GM10266 (cell line): ENCODE results near the gene MREG.
"Not testable (repeated sequence)": the region's sequence is repeated elsewhere in the genome, so short reads cannot be mapped to it uniquely, and the experiment has no call there.

ENCODE experiments used
- DNase-seq: peaks from one replicate; pipeline ENCODE4 v3.0.0; 2012; ENCODE audit errors: extremely low spot score
- TF ChIP-seq, protein P1 (sequence below): IDR thresholded peaks from 2 replicates; pipeline ENCODE4 v1.5.1; 2012; ENCODE audit warnings: mild to moderate bottlenecking, low read depth; ENCODE audit not compliant: control insufficient read depth, insufficient read depth; ENCODE audit errors: missing control alignments

Gene MREG

DNA sequence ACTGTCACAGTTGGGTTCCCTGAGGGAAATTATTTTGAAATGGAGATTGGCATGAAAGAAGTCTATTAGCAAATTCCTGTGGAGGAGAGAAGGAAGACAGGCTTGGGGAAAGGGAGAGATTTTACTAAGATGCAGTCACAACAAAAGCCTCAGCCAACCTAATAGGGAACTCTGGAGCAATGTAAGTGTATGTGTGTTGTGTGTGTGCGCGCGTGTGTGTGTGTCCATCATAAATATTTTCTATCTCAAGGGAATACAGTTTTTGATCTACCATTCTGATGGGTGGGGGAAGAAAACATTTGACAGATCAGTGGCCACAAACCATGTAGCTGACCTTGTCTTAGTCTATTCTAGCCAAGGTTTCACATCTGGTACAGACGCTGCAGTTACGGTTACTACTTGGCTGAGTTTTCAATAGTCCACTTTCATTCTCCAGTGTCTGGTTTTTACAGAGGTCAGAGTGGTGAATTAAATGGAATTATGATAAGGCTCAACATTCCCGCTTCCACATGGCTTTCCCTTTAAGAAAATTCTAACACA is 72.6 kb downstream of the MREG start:
- DNase-seq, result no peak
- TF ChIP-seq, protein P1, sequence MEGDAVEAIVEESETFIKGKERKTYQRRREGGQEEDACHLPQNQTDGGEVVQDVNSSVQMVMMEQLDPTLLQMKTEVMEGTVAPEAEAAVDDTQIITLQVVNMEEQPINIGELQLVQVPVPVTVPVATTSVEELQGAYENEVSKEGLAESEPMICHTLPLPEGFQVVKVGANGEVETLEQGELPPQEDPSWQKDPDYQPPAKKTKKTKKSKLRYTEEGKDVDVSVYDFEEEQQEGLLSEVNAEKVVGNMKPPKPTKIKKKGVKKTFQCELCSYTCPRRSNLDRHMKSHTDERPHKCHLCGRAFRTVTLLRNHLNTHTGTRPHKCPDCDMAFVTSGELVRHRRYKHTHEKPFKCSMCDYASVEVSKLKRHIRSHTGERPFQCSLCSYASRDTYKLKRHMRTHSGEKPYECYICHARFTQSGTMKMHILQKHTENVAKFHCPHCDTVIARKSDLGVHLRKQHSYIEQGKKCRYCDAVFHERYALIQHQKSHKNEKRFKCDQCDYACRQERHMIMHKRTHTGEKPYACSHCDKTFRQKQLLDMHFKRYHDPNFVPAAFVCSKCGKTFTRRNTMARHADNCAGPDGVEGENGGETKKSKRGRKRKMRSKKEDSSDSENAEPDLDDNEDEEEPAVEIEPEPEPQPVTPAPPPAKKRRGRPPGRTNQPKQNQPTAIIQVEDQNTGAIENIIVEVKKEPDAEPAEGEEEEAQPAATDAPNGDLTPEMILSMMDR, result no peak

DNA sequence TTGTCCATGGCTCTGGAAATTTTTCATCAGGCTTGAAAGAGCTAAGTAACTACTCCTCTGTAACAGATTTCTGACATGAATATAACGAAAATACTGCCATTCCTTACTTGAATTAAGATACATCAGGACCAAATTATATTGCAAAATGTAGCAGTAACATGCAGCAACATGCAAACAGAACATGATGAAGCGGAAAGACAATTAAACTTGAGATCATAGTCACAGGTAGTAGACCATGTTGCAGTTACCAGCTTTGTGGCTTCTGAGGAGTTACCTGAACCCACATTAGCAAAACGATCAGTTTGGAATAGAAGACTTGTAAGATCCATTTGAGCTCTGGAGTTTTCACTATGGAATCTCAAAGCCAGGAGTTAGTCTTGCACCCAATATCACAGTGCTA is 76.2 kb downstream of the MREG start:
- no peak for DNase-seq
- TF ChIP-seq, protein P1, result no peak

DNA sequence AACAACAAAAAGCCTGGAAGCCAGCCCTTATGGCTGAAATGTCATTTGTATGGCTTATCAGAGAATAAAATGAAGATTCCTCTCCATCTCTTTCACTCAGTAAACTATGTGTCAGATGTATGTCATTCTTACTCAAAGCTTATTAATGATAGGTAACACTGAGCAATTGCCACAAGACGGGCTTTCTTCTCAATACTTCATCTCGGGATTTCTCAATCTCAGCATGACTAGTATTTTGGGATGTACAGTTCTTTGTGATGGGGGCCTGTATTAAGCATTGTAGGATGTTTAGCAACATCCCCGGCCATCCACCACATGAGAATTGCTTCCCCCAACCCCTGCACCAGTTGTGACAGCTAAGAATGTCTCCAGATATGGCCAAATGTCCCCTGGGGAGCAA is 80.2 kb downstream of the MREG start:
- TF ChIP-seq, protein P1, result no peak
- DNase-seq, result no peak

DNA sequence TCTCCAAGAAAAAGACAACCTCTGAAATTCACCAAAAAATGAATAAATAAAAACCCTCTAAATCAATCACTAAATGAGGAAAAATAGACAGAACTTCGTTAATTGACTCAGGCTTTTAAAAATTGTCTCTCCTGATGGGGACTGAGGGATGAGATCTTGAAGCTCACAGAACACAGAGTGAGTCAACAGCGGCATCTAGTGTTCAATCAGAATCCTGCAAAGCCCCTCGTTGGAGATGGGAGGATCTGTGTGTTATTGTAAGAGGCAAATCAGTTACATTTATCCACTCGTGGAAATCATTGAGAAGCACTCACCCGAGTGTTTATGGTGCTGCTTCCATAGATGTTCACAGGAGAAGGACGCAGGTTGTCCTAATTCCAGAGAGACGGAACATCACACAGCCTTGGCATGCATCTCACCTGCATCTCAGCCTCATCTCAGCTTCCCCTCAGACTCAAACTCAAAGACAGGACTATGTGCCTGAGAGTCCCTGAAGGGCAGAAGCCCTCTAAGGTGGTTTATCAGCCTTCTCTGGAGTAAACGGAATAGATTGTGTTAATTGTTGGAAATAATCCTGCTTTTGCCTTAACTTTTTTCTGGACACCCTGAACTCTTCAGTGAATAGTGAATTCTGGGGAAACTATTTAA is 82.0 kb downstream of the MREG start:
- TF ChIP-seq, protein P1, result peak; percentile 90
- peak; percentile 40 for DNase-seq

DNA sequence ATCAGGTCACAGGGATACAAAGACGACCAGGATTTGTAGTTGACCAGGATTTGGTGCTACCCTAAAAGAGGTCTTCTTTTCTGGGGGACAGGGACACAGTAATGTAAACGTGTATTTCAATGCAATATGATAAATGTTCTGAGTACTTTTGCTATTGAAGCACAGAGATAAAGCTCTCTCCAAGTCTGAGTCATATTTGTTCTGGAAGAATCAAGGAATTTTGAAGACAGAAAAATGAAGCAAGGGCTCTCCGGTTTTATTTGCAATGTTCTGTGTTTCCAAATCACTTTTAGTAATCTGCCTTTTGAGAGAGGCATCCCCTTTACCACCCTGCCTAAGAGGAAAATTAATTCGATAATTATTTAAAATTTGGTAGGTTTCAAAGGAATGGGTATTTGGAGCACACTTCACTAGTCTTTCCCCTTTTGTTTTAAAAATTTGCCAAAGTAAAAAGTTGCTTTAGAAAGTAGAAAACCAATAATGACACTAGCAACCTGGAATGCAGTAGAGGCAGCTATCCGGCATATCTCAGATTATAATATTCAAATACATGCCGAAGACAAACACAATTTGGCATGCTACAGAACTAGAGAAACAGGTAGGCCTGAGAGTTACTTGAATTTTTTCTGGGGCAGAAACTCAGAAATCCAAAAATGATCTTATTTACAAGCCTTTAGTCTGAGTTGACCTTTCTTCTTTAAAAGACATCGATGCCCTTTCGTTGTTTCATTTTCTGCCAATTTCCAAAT is 82.7 kb downstream of the MREG start:
- TF ChIP-seq, protein P1, result no peak

DNA sequence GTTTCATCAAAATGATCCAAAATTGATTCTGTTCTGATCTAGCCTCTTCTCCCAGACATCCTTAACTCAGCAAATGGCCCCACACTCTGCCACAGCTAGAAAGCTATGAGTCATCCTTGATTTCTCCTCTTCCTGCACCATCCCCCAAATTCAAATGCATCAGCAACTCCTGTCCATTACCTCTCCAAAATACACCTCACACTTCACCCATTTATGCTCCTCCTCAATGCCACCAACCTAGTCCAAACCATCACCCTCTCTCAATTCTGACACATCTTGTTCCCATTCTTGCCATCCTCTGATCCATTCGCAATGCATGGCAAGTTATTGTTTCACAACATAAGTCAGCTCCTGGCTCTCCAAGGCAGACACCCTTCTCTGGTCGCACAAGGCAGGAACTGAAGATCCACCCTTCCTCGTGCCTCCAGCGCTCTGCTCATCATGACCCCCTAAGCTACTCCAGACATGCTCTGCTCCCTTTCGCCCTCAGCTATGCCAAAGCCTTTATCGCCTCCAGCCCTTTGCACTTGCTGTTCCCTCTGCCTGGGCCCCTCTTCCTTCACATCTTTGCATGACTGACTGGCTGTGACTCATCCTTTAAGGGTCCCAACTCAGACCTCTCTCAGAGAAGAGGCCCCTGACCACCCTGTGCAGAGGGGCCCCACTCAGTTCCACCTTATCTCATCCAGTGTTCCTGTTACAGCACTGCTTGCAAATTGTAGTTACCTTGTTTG is 83.6 kb downstream of the MREG start:
- no peak for DNase-seq
- TF ChIP-seq, protein P1, result no peak

More for the DNA sequence above, 82.7 kb downstream of the MREG start:
- no peak for DNase-seq

DNA sequence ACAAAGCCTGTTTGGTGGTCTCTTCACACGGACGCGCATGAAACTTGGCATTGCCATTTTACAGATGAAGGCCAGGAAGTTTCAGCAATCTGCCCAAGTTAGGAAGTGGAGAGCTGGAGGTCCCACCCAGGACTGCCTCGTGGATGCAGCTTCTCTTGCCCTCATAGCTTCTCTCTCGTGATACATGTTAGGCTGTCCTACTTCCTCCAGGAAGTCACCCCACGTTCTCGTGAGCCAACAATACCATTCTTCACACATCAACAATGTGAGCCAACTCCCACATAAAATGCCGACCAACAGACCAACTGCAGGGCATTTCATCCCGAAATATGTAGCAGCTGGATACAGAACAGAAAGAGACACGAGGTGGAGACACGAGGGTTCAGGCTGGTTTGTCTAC is 85.3 kb downstream of the MREG start:
- TF ChIP-seq, protein P1, result no peak
- DNase-seq, result no peak

DNA sequence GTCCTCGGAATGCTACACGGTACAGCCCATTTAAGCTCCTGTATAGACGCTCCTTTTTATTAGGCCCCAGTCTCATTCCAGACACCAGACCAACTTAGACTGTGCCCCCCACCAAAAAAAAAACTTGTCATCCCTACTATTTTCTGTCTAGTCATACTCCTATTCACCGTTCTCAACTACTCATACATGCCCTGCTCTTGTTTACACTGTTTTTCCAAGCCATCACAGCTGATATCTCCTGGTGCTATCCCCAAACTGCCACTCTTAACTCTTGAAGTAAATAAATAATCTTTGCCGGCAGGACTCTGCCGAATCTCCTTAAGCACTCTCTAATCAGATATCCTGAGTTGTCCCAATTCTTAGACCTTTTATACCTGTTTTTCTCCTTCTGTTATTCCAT is 86.4 kb downstream of the MREG start:
- not testable (repeated sequence) for DNase-seq
